Superior temporal gyrus (tissue), 1 donor: ENCODE measurements around the gene KRT16.
"Not testable (repeated sequence)": the region's sequence is repeated elsewhere in the genome, so short reads cannot be mapped to it uniquely, and the experiment has no call there.

Experiments used
- DNase-seq: peaks from one replicate; pipeline ENCODE4 v3.0.0-alpha.2; 2016; ENCODE audit errors: extremely low spot score

KRT16 gene

DNA sequence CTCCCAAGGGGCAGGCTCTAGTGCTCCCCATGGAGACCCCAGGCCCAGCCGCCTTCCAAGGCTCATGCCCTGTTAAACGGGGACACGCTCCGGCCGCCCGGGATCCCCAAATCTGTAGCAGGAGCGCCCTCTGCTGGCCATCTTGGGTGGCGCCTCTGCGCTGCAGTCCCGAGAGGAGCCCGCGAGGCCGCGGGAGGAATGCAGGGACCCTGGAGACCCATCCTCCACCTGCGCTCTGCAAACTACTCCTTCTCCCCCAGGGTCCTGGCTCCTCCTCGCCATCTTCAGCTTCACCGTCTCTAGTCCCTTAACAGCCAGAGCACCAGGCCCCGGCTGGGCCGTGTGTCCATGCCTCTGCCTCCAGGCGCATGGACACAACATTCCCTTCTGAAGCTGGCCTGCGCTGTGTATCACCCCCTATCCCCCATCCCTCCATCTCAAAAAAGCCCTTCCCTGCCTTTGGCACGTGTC, 35.4 kb upstream of the KRT16 start:
- peak; percentile 88 for DNase-seq

DNA sequence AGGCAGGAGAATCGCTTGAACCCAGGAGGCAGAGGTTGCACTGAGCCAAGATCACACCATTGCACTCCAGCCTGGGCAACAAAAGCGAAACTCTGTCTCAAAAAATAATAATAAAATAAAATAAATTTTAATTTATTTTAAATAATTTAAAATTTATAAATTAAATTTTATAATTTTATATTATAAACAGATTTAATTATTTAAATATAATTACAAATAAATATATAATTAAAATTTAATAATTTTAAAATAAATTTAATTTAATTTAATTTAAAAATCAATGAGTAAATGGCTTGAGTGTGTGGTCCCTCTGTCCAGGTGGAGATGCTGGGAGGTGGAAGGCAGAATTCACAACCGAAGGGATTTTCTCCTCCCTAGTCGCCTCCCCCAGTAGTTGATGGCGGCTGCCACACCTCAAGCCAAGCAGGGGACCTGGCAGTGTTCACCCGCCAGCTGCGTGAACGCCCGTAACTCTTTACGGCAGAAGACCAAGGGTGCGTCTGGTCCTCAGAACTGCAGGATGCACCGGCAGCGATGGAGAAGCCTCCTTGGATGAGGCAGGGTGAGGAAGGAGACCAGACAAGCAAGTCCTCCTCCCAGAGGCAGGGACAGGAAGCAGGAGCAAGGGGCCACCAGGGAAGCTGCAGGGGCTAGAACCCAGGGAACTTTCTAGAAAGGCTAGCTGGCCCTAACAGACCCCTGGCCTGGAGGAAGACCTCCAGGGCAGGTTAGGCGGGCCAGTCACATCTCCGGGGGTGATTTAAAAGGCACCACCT, 34.7 kb upstream of the KRT16 start:
- DNase-seq: no peak

DNA sequence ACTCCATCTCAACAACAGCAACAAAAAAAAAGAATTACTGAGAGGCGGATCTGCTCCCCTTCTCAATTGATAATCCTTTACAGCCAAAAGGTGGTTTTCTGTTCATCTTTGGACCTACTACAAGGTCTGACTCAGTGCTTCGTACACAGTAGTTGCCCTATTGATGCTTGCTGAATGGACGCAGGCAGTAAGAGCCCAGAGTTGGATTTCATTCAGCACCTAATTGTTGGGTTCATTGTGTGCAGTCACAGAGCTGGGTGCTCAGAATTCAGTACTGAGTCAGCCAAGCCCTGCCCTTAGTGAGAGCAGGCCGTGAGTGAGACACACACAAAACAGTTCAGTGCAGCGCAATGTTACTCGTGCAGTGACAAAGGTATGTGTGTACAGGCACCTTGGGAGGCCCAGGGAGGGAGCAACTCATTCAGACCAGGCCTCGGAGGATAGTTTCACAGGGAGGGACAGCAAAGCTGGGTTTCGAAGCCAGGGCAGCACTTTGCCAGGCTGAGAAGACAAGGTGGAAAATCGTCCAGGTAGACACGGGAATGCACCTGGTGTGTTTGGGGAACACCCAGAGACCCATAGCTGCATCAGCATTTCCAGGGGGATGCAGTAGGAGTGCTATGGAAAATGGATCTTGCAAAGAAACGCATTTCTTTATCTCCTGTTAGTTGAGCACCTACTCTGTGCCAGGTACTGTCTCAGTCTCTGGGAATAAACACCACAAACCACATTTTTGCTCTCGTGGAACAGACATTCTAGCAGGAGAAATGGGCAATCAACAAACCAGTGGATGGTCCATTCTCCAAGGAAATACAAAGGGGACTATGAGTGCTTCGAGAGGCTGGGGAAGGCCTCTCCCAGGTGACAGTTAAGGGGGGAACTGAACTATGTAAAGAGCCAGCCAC, 29.9 kb upstream of the KRT16 start:
- no peak for DNase-seq

- not testable (repeated sequence) for DNase-seq
Measured at GRCh38 chr17:41640596-41640995, 28.0 kb upstream of the KRT16 start.

GRCh38 chr17:41639492-41640473, 27.2 kb upstream of the KRT16 start:
- no peak for DNase-seq

GRCh38 chr17:41638941-41639340, 26.4 kb upstream of the KRT16 start:
- no peak for DNase-seq

- DNase-seq: no peak
Measured at GRCh38 chr17:41638194-41638593, 25.6 kb upstream of the KRT16 start.

DNA sequence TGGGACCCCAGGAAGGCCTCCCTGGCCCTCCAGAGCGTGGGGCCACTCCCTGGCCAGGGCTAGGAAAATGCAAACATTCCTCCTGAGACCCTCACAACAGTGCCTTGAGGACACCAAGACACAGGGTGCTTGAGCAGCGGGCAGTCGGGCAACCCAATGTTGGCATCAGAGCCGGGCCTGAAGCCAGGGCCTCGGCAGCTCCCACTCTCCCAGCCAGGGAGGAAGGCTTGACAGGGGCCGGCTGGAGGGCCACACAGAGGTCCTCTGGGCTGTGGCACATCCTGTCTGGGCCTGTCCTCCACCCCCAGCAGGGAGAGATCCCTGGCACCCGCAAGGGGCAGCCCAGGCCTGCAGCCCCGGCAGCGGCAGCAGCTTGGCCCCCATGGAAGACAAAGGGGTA, 24.1 kb upstream of the KRT16 start:
- no peak for DNase-seq

- DNase-seq: no peak
Measured at GRCh38 chr17:41635121-41636097, 22.8 kb upstream of the KRT16 start.

GRCh38 chr17:41634639-41635038, 22.1 kb upstream of the KRT16 start:
- DNase-seq: no peak

DNA sequence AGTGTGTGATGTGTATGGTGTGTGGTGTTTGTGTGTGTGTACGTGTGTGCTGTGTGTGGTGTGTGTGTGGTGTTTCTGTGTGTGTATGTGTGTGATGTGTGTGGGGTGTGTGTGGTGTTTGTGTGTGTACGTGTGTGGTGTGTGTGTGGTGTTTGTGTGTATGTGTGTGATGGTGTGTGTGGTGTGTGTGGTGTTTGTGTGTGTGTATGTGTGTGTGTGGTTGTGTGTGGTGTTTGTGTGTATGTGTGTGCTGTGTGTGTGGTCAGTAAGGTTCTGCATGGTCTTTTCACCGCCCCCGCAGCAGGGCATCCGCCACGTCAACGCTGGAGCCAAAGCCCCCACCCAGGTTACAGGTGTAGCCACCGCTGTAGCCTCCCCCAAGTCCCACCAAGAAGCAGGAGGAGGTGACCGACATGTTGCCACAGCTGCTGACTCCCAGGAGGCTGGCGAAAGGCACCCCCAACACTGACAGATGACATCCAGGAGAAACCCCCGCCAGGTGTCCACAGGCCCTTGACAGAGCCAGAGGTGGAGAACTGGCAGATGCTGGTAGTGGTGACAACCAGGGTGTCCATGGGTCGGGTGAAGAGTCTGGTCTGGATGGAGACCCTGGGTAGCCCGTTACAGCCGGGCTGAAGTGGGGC, 21.1 kb upstream of the KRT16 start:
- DNase-seq: no peak

DNA sequence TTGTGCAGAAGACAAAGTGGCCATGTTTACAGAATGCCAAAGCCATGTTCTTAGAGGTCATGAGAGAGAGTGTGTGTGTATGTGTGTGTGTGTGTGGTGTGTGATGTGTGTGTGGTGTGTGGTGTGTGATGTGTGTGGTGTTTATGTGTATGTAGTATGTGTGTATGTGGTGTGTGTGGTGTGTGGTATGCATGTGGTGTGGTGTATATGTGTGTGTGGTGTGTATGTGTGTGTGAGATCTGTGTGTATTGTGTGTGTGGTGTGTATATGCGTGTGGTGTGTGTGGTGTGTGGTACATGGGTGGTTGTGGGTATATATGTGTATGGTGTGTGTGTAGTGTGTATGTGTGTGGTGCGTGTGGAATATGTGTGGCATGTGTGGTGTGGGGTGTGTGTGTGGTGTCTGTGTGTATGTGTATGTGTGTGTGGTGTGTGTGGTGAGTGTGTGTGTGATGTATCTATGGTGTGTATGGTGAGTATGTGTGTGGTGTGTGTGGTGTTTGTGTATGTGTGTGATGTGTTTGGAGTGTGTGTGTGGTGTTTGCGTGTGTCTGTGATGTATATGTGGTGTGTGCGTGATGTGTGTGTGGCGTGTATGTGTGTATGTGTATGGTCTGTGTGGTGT, 20.0 kb upstream of the KRT16 start:
- no peak for DNase-seq

GRCh38 chr17:41631898-41632285, 19.3 kb upstream of the KRT16 start:
- no peak for DNase-seq

DNA sequence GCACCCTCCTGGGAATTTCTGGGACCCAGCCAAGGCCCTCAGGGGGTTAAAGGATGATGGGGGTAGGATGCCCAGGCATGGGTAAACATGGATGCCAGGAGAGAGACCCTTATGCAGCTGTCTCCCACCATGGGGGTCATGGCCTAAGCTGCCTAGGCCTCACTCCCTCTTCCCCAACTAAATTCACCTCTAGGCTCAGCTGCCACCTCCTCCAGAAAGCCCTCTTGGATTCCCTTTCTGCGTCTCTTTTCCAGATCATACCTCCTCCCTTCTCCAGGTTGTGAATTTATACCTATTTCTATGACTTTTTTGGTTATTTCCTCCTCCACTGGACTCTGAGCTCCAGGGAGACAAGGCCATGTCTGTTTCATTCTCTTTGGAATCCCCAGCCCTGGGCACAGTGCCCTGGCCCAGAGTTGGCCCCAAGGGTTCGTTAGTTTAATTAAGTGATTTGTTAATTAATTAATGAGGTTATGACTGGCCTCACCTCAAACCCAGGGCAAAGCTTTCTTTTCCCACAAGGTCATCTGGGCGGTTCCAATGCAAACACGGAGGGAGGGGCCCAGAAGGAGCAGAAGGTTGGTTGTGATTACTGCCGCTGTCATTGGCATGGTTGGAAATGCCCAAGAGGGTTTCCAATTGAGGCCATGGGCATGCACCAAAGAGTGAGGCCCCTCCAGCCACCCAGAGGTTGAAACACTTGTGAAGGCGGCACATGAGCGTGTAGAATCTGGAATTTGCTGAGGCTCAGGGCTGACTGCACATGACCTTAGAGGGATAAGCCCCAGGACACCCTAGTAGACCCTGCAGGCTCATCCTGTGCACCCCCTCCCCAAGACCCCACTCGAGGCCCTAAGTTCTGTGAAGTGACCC, 18.7 kb upstream of the KRT16 start:
- no peak for DNase-seq

DNA sequence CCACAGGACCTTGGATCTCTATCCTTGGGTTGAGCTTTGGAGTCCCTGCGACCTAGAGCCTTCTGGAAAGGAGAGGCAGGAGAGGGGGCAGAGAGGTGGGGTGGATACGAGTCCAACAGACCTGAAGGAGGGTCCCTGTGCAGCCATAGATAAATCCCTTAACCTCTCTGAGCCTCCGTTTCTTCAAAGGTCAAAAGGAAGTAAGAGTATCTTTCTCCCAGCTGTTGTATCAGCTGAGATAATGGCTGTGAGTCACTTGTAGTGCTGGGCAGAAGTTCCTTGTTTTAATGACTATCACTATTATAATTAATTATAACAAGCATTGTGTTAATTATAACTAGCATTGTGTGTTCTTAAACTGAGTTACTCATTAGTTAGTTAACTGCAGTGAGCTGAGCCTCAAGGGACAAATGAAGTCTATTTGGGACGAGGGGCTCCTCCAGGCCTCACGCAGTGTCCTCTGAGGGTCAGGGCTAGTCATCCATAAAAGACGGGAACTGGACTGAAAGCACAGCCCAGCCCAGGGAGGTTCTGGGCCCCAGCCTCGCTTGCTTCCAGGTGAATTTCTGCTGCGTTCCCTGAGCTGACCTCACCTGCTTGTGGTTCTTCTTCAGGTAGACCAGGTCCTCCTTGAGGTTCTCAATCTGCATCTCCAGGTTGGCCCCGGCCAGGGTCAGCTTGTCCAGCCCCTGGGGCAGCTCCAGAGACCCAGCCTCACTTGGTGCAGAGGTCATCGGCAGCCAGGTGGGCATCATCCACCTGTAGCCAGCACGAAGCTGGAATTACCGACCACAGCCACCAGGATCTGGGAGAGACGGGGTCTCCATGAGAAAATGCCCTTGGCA, 17.5 kb upstream of the KRT16 start:
- no peak for DNase-seq

DNA sequence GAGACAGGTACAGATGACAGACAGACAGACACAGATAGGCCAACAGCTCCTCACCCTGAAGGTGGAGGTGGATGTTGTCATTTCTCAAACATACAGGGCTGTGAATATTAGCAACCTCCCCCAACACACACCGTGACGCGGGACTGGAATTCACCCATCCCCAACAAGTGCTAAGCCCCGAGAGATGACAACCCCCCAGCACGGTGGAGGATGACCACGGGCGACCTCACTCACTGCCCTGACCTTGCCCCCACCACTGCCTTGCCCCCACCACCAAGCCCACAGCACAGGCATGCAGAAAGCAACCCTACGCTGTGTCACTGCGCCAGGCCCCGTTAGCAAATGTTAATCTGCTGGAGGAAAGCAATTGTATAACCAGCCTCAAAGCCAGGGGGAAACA, 16.7 kb upstream of the KRT16 start:
- DNase-seq: no peak

- DNase-seq: not testable (repeated sequence)
Measured at GRCh38 chr17:41628621-41629255, 16.2 kb upstream of the KRT16 start.
